Measurements from ENCODE around the gene RPS27.
"Not testable (repeated sequence)": the region's sequence is repeated elsewhere in the genome, so short reads cannot be mapped to it uniquely, and the experiment has no call there.

The RPS27 gene

DNA sequence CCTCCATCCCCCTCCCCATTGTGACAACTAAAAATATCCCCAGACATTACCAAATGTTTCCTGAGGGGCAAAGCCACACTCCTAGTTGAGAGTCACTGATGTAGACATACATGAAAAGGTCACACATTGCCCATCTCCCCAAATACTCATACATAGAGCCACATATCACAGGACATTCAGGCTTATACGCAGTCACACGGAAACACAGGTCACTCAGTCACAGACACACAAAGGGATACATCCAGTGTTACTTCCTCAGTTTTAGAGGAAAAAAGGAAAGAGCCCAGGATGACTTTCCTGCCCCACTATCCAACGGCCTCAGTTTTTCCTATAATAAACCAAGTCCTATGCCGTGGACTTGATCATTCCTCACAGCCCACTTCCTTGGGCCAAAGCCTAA, 29.1 kb upstream of the RPS27 start:
- DNase-seq (ENCODE audit: low read depth): no peak

DNA sequence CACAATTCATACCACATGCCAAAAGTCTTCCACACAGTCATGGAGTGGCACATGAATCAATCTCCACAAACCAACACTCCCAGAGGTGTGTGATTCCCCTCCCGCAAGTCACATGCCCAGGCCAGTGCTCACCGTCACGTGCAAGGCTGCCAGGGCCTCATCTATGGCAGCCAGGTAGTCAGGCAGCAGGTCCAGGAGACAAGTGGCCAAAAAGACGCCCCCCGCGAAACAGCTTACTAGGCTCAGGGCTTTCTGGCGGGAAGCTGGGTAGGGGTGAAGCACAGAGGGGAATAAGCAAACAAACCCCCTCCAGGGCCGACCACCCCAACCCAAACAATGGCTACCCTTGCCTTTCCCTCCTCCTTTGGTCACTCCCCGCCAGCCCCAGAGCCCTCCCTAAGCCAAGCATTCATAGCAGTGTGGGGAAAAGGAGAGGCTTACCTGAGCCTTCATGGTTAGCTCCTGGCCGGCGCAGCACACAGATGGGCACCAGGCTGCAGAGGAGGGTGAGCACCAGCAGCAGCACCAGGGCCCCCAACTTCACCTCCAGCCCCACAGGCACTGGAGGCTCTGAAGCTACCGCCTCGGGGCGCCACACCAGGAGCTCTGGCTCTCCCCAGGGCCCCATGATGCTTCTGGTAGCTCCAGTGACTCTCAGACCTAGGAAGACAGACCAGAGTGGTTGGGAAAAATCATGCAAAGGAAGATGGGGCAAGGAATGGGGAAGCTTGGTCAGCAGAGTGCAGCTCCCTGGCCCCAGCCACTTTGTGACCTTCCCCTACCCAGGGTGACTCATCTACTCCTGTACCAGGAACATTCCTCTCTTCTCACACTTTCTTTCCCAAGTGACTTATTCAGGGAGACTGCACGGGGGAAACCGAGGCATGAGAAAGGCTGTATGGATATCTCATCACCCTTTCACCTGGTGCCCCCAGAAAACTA, 28.2 kb upstream of the RPS27 start:
- no peak for DNase-seq (ENCODE audit: low read depth)

DNA sequence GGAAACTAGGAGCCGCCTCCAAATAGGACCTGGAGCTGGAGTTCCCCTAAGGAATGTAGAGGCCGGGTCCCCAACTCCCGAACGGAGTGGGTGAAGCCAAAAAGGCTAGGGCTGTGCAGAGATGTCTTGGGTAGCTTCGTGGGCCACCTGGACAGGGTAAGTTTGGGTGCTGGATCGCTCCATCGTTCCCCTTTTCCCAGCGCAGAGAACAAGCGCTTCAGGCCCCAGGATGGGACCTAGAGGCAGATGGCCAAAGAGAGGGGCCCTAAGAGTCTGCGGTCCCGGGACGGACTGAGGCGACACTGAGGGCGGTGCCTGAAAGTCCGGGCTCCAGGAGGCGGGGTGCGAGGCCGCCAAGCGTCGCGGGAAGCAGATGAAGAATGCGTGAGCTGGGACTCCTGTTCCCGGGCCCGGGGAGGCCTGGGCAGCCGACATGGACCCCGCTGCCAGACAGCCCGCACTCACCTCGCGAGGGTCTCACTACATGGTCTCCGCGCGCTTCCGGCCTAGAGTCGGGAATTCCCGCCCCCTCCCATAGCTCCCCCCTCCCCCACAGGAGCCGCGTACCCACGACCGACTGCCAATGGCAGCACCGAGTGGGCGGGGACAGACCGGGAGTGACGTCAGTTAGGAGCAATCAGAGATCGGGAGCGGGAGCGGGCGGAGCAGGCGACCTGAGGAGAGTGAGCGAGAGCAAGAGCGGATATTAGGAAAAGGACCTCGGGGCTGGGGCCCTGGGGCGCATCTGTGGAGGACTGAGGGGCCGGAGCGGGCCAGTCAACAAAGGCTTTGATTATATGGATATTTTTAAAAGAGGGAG, 27.3 kb upstream of the RPS27 start, which contains the start of gene SLC39A1:
Gene SLC39A1, minus strand, starts transcription at position 508 of the 820 bp plus-strand sequence. CDS start 822 bp downstream, outside the sequence.
- peak; percentile 88 for DNase-seq (ENCODE audit: low read depth)

DNA sequence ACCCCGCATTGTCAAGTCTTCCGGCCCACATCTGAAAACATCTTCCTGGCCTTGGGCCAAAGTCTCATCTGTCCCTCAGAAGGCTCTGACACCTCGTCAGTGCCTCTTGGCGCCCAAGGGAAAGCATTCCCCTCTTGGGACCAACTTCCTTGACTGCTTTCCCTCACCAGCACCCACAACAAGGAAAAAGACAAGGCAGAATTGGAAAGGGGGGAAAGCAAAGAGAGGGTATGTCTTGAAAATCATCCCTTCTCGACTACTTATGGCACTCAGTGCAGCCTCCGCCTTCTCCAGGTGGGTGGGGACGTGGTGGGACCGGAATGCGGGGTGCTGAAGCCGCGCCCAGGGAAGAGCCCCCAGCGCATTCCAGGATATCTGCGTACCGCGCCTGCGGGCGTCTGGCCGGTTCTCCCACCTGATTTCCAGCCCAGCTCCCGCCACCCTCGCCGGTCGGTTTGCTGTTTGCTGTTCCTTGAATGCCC, 26.7 kb upstream of the RPS27 start:
- DNase-seq (ENCODE audit: low read depth): peak; percentile 45

DNA sequence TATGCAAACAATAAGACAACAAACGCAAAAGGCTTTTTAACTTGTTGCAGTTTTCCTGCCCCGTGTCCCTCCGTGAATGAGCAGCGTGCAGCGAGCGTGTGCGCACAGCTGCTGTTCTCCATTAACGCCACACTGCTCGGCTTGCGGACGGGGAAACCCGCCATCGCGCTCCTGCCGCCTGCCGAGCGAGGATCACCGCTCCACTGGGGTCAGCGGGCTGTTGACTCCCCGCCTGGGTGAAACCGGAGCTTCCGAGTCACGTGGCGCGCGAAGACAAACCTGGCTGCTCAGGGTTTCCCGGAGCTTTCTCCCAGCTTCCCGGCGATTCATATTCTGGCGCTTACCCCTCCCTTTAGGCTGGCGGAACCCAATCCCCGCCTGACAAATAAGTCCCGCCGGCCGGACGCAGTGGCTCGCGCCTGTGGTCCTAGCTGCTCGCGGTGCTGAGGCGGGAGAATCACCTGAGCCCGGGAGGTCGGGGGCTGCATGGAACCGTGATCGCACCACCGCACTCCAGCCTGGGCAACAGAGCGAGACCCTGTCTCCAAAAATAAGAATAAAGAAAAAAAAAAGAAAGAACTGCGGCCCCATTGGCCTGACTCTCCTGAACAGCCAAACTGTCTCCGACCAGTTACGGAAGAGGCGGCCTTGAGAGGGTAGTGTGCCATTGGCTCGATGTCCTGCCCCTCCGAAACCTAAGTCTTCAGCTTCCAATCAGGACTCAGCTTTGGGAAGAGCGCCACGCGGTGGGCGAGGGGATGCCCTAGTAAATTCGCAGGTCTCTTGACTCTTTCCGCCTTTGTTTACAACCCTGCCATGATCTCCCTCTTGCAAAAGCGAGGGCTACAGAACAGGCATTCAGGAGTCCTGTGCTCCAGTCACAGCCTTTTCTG, 23.2 kb upstream of the RPS27 start, which contains the start of gene CREB3L4:
Gene CREB3L4, plus strand, starts transcription at position 796 of the 893 bp plus-strand sequence. CDS start 624 bp downstream, outside the sequence.
- peak; percentile 90 for DNase-seq (ENCODE audit: low read depth)

GRCh38 chr1:153968000-153968363, 22.6 kb upstream of the RPS27 start:
- no peak for DNase-seq (ENCODE audit: low read depth)

GRCh38 chr1:153968408-153968807, 22.2 kb upstream of the RPS27 start:
- no peak for DNase-seq (ENCODE audit: low read depth)

GRCh38 chr1:153968972-153969371, 21.6 kb upstream of the RPS27 start:
- no peak for DNase-seq (ENCODE audit: low read depth)

DNA sequence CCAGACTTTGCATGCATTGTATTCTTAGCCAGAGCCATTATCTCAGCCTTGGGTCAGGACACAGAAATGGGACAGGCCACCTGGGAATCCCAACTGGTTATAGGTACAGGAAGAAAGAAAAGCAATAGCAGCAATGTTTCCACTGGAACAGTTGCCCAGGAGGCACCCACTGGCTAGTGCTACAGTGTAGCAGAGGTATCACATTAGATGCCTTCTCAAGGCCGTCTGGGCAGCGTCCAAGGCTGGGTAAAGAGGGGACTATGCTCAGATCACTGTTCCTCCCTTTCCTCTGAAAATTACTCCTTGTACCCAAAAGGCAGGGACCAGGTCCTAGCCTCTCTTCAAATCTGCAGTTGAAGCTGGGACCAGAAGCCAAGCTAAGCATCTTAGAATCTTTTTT, 20.2 kb upstream of the RPS27 start:
- no peak for DNase-seq (ENCODE audit: low read depth)

GRCh38 chr1:153973071-153973470, 17.5 kb upstream of the RPS27 start:
- DNase-seq (ENCODE audit: low read depth): no peak

DNA sequence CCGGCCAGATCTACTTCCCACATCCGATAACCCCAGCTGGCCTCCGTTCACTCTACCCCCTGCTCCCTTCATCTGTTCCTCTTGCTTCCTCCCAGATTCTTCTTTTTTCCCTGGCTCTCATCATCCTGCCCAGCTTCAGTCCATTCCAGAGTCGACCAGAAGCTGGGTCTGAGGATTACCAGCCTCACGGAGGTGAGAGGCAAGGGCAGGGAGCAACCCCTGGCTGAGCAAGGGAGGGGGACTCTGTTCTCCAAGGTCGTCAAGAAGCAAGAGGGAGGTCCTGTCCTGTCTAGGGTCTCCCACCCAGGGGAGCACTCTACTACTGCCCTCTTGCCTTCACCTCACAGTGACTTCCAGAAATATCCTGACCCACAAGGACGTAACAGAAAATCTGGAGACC, 17.0 kb upstream of the RPS27 start:
- DNase-seq (ENCODE audit: low read depth): no peak

DNA sequence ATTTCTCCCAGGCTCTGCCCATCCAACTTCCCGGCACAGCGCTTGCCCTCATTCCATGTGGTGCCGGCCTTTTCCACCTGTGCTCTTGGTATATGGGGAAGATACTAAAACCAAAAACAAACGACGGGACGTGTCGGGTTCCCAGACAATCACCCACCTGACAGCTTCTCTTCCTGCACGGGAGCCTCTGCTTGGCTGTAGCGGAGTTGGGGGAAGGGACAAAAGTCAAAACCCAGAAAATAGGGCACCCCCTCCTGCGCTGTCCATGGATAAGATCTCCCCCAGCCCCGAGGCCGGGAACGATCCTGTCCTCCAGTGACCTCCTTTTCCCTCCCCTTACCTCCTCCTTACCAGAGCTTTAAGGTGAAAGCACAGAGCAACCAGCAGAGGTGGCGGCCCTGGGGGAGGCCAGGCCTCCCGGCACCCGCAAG, 13.7 kb upstream of the RPS27 start:
- no peak for DNase-seq (ENCODE audit: low read depth)

DNA sequence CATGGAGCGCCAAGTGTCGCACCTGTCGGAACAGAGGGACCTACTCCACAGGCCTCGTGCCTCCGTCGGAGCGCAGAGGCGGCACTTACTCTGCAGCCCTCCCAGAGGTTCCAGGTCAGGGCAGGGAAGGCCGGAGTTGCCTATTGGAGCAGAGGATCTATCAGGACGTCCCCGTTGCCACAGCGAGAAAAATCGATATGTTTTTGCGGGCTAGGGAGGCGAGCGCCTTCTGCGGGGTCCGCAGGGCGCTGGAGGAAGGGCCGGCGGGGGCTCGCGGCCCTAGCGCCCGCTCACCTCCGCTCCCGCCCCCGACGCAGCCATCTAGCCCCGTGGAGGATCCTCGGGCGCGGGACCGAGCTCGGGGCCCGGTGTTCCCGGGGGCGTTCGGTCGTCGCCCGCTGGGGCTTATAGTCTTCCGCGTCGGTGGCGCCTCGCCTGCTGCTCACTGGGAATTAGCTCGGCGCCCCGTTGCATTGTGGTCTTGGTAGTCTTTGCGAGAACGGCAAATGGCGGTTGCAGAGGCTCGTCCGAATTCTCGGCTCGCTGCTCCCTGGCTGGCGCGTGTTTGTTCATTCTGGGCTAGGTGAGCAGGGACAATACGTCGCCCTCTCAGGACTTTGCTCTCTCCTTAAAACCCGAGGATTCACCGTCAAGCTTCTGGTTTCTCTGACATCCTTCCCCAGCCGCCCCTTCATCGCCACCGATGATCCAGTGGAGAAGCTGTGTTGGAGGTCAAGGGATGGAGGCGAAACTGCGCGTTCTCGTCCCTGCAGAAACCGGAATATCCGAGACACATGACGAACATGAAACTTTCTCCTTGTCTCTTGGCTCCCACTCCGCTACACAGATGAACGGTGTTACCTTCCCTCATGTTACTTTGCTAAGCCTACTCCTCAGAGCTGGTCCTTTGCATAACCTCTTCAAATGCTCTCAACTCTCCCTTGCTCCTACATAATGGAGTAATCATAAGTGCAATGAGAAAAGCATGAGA, 13.0 kb upstream of the RPS27 start, which contains the start of gene JTB:
Gene JTB, minus strand, starts transcription at position 425 of the 991 bp plus-strand sequence. Its CDS starts 422 bp downstream, at position 3.
- peak; percentile 47 for DNase-seq (ENCODE audit: low read depth)

DNA sequence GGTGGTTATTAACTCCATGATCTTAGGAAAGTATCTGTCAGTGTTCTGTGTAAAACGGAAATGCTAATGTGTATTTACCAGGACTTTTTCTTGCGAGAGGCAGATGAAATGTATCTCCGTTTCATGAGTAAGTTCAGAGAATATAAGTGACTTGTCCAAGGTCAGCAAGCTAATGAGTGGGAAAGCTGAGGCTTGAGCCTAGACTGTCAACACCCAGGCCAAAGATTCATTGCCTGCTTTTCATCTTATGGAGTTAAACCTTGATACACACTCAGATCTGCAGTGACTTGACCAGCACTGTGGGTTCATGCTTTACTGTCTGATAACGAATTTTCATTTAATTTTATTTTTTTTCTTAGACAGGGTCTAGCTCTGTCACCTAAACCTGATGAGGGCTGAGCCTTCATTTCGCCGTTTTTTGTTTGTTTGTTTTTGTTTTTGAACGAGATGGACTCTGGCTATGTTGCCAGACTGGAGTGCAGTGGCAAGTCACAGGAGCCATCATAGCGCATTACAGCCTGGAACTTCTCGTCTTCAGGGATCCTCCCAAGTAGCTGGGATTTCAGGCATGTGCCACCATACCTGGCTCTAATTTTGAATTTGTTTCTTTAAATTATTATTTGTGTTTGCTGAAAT, 12.2 kb upstream of the RPS27 start:
- DNase-seq (ENCODE audit: low read depth): no peak

- not testable (repeated sequence) for DNase-seq (ENCODE audit: low read depth)
Measured at GRCh38 chr1:153979091-153979490, 11.5 kb upstream of the RPS27 start.

- DNase-seq (ENCODE audit: low read depth): not testable (repeated sequence)
Measured at GRCh38 chr1:153981735-153982134, 8.8 kb upstream of the RPS27 start.

GRCh38 chr1:153984123-153984894, 6.3 kb upstream of the RPS27 start:
- no peak for DNase-seq (ENCODE audit: low read depth)

DNA sequence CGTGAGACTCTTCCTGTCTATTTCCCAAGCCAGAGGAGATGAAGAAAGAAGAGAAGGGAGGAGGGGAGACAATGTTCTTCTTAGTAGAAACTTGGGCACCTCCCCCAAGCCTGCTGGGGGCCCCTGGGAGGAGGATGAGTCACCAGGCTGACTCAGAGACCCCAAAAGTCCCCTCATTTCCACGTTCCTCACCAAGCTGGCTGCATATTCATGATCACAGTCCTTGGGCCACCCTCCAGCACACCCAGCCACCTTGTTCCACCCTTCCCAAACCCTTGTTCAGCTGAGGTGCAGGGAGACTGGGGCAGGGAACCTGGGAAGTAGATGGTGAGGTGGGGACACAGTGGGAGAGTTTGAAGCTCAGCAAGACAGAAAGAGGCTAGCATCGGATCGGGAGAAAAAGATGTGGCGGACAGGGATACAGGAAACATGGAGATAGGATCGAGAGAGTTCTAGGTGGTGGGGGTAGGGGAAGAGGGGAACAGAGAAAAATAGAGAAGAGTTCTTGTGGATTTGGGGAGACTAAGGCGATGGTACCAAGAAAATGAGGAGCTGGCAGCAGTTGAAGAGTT, 5.1 kb upstream of the RPS27 start:
- peak; percentile 36 for DNase-seq (ENCODE audit: low read depth)
